Peyer's patch (tissue), 4 donors: ENCODE measurements around the gene FADS6.

ENCODE experiments used
- CTCF ChIP-seq, 6 experiments: fragments of 450-650 bp in 4 of 6; fragments of 200-600 bp in 2 of 6; sonication (generic) in 1 of 6; IDR thresholded peaks; one replicate each; pipeline ENCODE4 v1.5.1; 2017 to 2019; ENCODE audit warnings: antibody characterized with exemption in 6 of 6, mild to moderate bottlenecking in 3 of 6, moderate library complexity in 1 of 6
- POLR2A ChIP-seq, 2 donors: fragments of 450-650 bp; IDR thresholded peaks; one replicate each; pipeline ENCODE4 v1.5.1; 2017; ENCODE audit warnings: antibody characterized with exemption in 2 of 2, mild to moderate bottlenecking in 2 of 2, moderate library complexity in 2 of 2

GRCh38 chr17:74875155-74875976 is 18.1 kb downstream of the FADS6 start:
- TF ChIP-seq CTCF (IDR thresholded peaks at IDR 0.05) (no peak), POLR2A (IDR thresholded peaks at IDR 0.05) (no peak)
